ENCODE results near the gene ZNF132.

Gene ZNF132

DNA sequence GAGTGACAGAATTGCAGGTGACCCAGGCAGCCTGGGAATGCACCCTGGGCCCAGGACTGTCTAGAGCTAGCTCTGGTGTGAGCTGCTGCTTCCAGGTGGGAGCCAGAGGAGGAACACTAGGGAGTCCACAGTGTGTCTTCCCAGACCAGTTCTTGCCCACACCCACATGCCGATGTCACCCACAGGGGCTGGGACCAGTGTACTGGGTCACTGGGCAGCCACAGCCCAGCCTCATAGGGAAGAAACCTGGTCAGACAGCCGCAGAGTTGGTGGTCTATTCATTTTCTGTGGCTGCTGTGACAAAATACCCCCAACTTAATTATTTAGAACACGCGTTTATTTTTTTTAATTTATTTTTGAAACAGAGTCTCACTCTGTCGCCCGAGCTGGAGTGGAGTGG is 41.4 kb downstream of the ZNF132 start:
- no peaks in the 10 kb centered on the region for H3K9me3 ChIP-seq (ENCODE audit: insufficient read depth, low read length)
- TF ChIP-seq ZNF274 (IDR thresholded peaks at IDR 0.05; ENCODE audit: low read depth, low read length) = no peak
- H3K36me3 ChIP-seq (ENCODE audit: insufficient read depth, insufficient read length, low read length) = peaks cover 36% of the 10 kb centered on the region
- H3K4me1 ChIP-seq (ENCODE audit: insufficient read depth, insufficient read length) = peaks cover 11% of the 10 kb centered on the region
- no peak for DNase-seq (ENCODE audit: low read depth, low spot score)
- H3K27me3 ChIP-seq (ENCODE audit: insufficient read depth, insufficient read length) = no peaks in the 10 kb centered on the region
- no peak overlapping the region for H3K4me3 ChIP-seq (ENCODE audit: insufficient read length, low read depth)
- no peak overlapping the region for H3K9ac ChIP-seq (ENCODE audit: insufficient read length, low read depth)

DNA sequence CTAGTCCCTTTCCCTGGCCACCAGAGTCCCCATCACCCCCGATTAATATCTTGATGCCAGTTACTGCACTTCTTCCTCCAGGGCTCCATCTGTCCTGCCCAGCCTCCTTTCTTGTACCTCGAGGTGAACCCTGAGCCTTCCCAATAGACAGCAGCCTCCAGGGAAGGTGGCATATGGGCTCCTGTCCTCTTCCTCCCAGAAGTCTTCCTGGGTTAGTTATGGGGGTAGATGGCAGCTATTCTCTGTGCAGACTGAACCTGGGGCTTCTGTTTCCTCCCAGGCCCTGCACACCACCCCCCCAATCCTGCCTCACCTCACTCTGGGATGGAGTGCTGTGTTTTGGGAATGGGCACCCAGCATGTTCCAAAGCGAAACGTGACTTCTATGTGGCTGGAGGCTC is 41.9 kb downstream of the ZNF132 start:
- TF ChIP-seq ZNF274 (IDR thresholded peaks at IDR 0.05; ENCODE audit: low read depth, low read length) (no peak), YY1 (IDR thresholded peaks at IDR 0.05; ENCODE audit: insufficient read depth, insufficient read length) (no peak), SUZ12 (IDR thresholded peaks at IDR 0.05; ENCODE audit: extremely low read depth, insufficient read depth, insufficient read length) (no peak)
- no peak overlapping the region for H3K4me3 ChIP-seq (ENCODE audit: insufficient read length, low read depth)
- no peak overlapping the region for H3K9ac ChIP-seq (ENCODE audit: insufficient read length, low read depth)

DNA sequence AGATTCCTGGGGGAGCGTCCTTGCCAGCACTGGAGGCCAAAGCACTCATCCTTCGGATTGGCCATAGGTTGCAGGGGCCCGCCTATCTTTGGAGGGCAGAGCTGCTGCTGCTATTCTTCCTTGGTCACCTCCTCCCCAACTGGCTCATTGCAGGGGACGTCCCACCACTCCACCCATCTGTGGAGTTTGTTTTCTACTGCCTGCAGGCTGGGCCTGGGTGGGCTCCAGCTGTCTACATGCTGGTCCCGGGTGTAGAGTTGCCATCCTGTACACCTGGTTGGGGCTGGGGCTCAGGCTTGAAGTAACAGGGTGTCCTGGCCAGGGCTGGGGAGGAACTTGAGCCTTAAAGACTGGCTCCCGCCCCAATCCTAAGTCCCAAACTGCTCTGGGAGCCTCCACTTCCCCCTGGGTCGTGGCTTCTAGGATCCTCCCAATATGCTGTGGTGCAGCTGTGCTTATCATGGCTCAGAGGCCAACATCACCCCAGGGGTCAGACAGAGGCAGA is 42.4 kb downstream of the ZNF132 start:
- Histone ChIP-seq H3K9ac (ENCODE audit: insufficient read length, low read depth) (no peak overlapping the region), H3K36me3 (ENCODE audit: insufficient read depth, insufficient read length, low read length) (peaks cover 46% of the 10 kb centered on the region), H3K9me3 (ENCODE audit: insufficient read depth, low read length) (no peaks in the 10 kb centered on the region), H3K4me3 (ENCODE audit: insufficient read length, low read depth) (no peak overlapping the region), H3K27me3 (ENCODE audit: insufficient read depth, insufficient read length) (no peaks in the 10 kb centered on the region), H3K4me1 (ENCODE audit: insufficient read depth, insufficient read length) (peaks cover 14% of the 10 kb centered on the region)
- DNase-seq (ENCODE audit: low read depth, low spot score) = no peak
- TF ChIP-seq SUZ12 (IDR thresholded peaks at IDR 0.05; ENCODE audit: extremely low read depth, insufficient read depth, insufficient read length) = no peak
- TF ChIP-seq ZNF274 (IDR thresholded peaks at IDR 0.05; ENCODE audit: low read depth, low read length) = no peak
- TF ChIP-seq YY1 (IDR thresholded peaks at IDR 0.05; ENCODE audit: insufficient read depth, insufficient read length) = no peak

More for the DNA sequence above, 41.9 kb downstream of the ZNF132 start:
- peaks cover 41% of the 10 kb centered on the region for H3K36me3 ChIP-seq (ENCODE audit: insufficient read depth, insufficient read length, low read length)
- no peaks in the 10 kb centered on the region for H3K27me3 ChIP-seq (ENCODE audit: insufficient read depth, insufficient read length)
- no peak for DNase-seq (ENCODE audit: low read depth, low spot score)
- no peaks in the 10 kb centered on the region for H3K9me3 ChIP-seq (ENCODE audit: insufficient read depth, low read length)
- H3K4me1 ChIP-seq (ENCODE audit: insufficient read depth, insufficient read length) = peaks cover 12% of the 10 kb centered on the region

DNA sequence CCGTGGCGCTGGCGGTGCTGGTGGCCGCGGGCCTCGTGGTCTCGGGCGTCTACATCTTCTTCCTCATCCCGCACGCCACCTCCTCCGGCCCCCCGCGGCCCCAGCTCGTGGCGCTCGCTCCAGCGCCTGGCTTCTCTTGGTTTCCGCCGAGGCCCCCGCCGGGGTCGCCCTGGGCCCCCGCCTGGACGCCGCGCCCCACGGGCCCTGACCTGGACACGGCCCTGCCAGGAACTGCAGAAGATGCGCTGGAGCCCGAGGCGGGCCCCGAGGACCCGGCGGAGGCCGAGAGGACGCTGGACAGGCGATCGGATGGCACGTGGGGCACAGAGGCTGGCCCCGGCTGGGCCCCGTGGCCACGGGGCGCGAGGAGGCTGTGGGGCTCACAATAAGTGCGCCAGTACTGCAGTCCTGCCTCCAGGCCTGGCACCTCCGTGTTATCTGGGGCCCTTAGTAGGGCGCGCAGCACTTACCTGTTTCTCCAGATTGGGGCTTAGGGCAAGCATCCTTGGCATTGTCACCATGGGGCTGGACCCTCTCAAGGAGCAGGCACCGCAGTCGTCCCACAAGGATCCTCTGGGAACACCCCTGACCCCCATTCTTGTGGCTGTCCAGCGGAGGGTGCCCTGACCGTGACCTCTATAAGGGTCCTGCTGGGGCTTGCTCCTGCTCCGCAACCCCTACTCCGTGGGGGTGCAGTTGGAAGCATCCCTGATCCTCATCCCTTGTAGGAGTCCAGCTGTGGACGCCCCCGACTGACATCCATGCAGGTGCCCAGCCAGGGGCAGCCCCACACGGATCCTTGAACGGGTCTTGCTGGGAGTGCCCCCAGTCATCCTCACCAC is 43.0 kb downstream of the ZNF132 start:
- no peak overlapping the region for H3K9ac ChIP-seq (ENCODE audit: insufficient read length, low read depth)
- H3K27me3 ChIP-seq (ENCODE audit: insufficient read depth, insufficient read length) = no peaks in the 10 kb centered on the region
- no peak for DNase-seq (ENCODE audit: low read depth, low spot score)
- no peak overlapping the region for H3K4me3 ChIP-seq (ENCODE audit: insufficient read length, low read depth)
- H3K4me1 ChIP-seq (ENCODE audit: insufficient read depth, insufficient read length) = peaks cover 14% of the 10 kb centered on the region
- H3K36me3 ChIP-seq (ENCODE audit: insufficient read depth, insufficient read length, low read length) = peaks cover 50% of the 10 kb centered on the region
- no peaks in the 10 kb centered on the region for H3K9me3 ChIP-seq (ENCODE audit: insufficient read depth, low read length)
- TF ChIP-seq YY1 (IDR thresholded peaks at IDR 0.05; ENCODE audit: insufficient read depth, insufficient read length) = no peak
- no peak for TF ChIP-seq SUZ12 (IDR thresholded peaks at IDR 0.05; ENCODE audit: extremely low read depth, insufficient read depth, insufficient read length)
- no peak for TF ChIP-seq ZNF274 (IDR thresholded peaks at IDR 0.05; ENCODE audit: low read depth, low read length)

DNA sequence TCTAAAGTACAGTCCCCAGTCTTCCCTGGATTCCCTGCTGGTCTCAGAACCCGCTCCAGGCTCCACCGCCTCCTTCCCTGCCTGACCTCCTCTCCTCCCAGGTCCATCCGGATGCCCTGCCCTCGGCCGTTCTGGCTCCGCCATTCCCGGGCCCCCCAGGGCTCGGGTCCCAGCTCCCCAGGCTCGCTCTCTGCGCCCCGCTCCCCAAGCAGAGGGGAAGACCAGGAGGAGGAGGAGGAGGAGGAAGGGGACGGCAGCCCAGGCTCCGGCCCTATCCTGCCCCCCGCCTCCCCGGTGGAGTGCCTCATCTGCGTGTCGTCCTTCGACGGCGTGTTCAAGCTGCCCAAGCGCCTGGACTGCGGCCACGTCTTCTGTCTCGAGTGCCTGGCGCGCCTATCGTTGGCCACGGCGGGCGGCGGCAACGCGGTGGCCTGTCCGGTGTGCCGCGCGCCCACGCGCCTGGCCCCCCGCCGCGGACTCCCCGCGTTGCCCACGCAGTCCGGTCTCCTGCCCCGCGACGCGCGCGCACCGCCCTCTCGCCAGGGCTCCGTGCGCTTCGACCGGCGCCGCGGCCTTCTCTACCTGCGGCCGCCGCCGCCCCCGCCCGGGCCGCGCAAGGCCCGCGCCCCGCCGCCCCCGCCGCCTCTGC is 43.9 kb downstream of the ZNF132 start:
- no peak overlapping the region for H3K9ac ChIP-seq (ENCODE audit: insufficient read length, low read depth)
- H3K27me3 ChIP-seq (ENCODE audit: insufficient read depth, insufficient read length) = no peaks in the 10 kb centered on the region
- no peaks in the 10 kb centered on the region for H3K9me3 ChIP-seq (ENCODE audit: insufficient read depth, low read length)
- DNase-seq (ENCODE audit: low read depth, low spot score) = no peak
- TF ChIP-seq ZNF274 (IDR thresholded peaks at IDR 0.05; ENCODE audit: low read depth, low read length) (no peak), SUZ12 (IDR thresholded peaks at IDR 0.05; ENCODE audit: extremely low read depth, insufficient read depth, insufficient read length) (no peak), YY1 (IDR thresholded peaks at IDR 0.05; ENCODE audit: insufficient read depth, insufficient read length) (no peak)
- H3K4me3 ChIP-seq (ENCODE audit: insufficient read length, low read depth) = no peak overlapping the region
- peaks cover 14% of the 10 kb centered on the region for H3K4me1 ChIP-seq (ENCODE audit: insufficient read depth, insufficient read length)
- peaks cover 58% of the 10 kb centered on the region for H3K36me3 ChIP-seq (ENCODE audit: insufficient read depth, insufficient read length, low read length)

DNA sequence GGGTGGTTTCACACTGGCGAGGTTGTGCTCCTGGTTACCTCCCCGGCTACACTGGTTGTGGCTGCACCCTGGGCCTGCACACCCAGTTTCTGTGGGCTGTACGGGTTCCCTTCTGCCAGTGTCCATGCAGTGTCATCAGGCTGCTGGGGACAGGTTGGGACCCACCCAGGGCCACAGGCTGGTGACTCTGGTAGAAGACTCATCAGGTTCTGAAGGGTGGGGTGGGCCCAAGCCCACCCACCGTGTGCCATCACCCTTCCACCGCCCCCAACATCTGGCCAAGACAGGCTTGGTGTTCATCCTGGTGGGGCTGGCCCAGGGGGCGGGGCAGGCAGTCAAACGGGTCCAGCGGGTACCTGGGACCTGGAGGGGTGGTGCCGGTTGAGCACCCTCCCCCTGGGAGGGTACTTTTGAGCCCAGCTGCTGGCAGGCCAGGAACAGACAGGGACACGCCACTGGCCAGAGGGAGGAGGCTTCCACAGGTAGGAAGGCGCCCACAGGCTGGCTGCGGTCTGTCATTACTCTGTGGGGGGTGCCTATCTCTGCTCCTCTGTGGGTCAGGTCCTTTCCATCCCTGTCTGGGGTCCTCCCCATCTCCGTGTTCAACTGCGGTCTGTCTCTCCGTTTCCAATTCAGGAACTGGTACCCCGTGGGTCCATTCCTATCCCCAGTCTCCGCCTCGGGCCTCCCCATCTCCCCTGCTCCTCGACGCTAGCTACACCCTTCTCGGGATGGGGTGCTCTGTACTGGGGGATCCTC is 44.6 kb downstream of the ZNF132 start, which contains the start of gene RNF225:
Gene RNF225, plus strand, starts transcription at position 437 of the 759 bp plus-strand sequence. CDS start 434 bp downstream, outside the sequence.
- no peak for DNase-seq (ENCODE audit: low read depth, low spot score)
- H3K9ac ChIP-seq (ENCODE audit: insufficient read length, low read depth) = no peak within 1 kb of the TSS
- H3K4me3 ChIP-seq (ENCODE audit: insufficient read length, low read depth) = no peak within 1 kb of the TSS
- peaks cover 11% of the 10 kb centered on the region for H3K4me1 ChIP-seq (ENCODE audit: insufficient read depth, insufficient read length)
- no peaks in the 10 kb centered on the region for H3K9me3 ChIP-seq (ENCODE audit: insufficient read depth, low read length)
- TF ChIP-seq ZNF274 (IDR thresholded peaks at IDR 0.05; ENCODE audit: low read depth, low read length) (no peak), YY1 (IDR thresholded peaks at IDR 0.05; ENCODE audit: insufficient read depth, insufficient read length) (no peak), SUZ12 (IDR thresholded peaks at IDR 0.05; ENCODE audit: extremely low read depth, insufficient read depth, insufficient read length) (no peak)
- H3K36me3 ChIP-seq (ENCODE audit: insufficient read depth, insufficient read length, low read length) = peaks cover 65% of the 10 kb centered on the region
- H3K27me3 ChIP-seq (ENCODE audit: insufficient read depth, insufficient read length) = no peaks in the 10 kb centered on the region
